ENCODE results near the gene ALDH6A1. TPM values are rescaled to one million over a fixed set of nuclear protein-coding genes. Genes with fewer than 3 reads are reported as not detected.

Gene ALDH6A1
- total RNA-seq, result 9.4 and 11.9 TPM in 2 replicates

DNA sequence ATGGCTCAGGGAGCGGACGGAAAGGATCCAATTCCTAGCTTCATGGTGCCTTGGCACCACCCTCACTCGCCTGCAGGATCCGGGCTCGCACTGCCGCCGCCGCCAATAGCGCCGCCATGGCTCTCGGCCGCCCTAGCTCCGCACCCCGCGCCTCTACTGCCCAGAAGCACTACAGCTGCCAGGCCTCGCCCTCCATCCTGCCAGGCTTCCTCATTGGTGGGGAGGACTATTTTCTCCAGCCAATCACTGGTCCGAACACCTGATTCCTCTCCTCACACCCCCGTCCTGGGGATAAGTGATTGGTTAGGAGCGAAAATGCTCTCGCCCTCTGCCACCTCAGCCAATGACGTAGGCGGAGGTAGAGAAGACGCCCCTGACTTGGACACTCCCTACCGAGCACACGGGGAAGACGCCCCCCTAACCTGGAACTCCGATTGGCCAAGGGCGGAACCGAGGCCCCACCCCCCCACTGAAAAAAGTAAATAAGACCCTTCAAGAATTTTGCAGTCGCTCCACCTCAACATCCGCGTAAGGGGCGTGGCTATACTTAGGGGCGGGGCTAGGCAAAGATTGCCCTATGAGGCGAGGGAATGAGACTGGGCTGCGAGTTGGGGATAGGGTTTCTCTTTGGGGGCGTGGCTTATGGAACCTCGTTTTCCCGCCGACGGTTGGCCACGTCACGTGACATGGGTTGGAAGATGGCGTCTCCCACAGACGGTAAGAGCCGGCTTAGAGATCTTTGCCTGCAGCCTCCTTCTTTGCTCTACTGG is at the start of gene ALDH6A1, which contains the start of gene LIN52:
TSS of gene ALDH6A1 (minus strand) at position 177 of the 770 bp plus-strand sequence. CDS start at position 118, 59 bp downstream.
TSS of gene LIN52 (plus strand) at position 680 of the 770 bp plus-strand sequence. CDS start at position 699, 19 bp downstream.

DNA sequence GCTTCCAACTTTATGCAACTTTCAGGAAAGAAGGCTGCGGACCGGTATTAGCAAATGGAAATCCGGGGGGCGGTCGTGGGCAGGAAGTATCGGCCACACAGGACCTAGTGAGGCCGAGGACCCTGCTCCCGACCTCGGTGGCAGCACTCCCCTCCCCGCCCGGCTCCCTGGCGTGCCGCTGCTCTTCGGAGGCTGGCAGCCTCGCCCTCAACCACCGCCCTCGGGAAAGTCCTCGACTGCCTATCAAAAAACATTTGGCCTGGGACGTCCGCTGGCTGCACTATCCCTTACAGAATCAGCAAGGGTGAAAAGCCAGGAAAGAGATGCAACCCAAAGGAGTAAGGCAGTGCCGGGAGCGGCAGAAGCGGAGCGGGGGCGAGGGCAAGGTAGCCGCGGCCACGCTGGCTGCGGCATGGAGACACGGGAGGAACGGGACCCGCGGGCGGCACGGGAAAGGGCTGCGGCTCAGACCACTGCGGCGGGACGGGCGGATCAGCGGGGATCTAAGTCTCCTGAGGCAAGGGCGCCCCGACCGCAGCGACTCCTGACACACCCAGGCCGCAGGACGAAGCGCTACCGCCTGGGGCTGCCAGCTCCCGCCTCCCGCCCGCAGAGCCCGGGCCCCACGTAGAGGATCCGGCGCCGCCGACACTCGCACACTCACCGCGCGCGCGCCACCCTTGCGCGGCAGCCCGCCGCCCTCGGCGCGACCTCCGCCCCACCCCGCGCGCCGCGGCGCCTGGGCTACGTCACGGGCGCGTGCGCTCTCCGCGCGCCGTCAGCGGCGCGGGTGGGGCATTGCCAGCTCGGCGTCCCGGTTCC is 65.5 kb downstream of the ALDH6A1 start, which contains the start of the genes BBOF1 and ENTPD5:
TSS of gene BBOF1 (plus strand) at position 764 of the 822 bp plus-strand sequence. CDS start 130 bp downstream, outside the sequence.
TSS of gene ENTPD5 (minus strand) at position 703 of the 822 bp plus-strand sequence. CDS start 31,186 bp downstream, outside the sequence.

Other genes starting within 250 kb of the ALDH6A1 start
- 5.2 and 9.5 TPM in 2 replicates for gene PTGR2, start 232.6 kb downstream of the ALDH6A1 start, total RNA-seq
- gene ZNF410, start 197.6 kb downstream of the ALDH6A1 start, total RNA-seq, result 42.9 and 51.8 TPM in 2 replicates
- 1.6 TPM in 2 replicates for gene FAM161B, start 134.4 kb downstream of the ALDH6A1 start, total RNA-seq
- 28.7 and 58.5 TPM in 2 replicates for gene COQ6, start 134.2 kb downstream of the ALDH6A1 start, total RNA-seq
- gene ENTPD5, start 65.2 kb downstream of the ALDH6A1 start, total RNA-seq, result 13.3 and 13.8 TPM in 2 replicates
- 0.47 and 1.9 TPM in 2 replicates for gene BBOF1, start 65.1 kb downstream of the ALDH6A1 start, total RNA-seq
- gene LIN52, start 503 bp upstream of the ALDH6A1 start, total RNA-seq, result 4.0 and 4.8 TPM in 2 replicates
- not detected in 2 replicates for gene VSX2, start 155.0 kb upstream of the ALDH6A1 start, total RNA-seq
- 16.8 and 24.2 TPM in 2 replicates for gene ABCD4, start 218.5 kb upstream of the ALDH6A1 start, total RNA-seq